NB4 (cell line): ENCODE measurements around the gene EPS15.

Experiments
- MAX ChIP-seq: IDR thresholded peaks from 2 replicates; pipeline ENCODE4 v1.6.1; 2011; ENCODE audit warnings: low read depth, low read length
- MYC ChIP-seq: IDR thresholded peaks from 2 replicates; pipeline ENCODE4 v1.6.1; 2011; ENCODE audit warnings: low read depth, low read length
- POLR2A ChIP-seq: IDR thresholded peaks from 2 replicates; pipeline ENCODE4 v1.6.1; 2011; ENCODE audit warnings: mild to moderate bottlenecking; ENCODE audit not compliant: insufficient read length; ENCODE audit errors: extremely low read depth
- TF ChIP-seq, protein P1 (sequence below): IDR thresholded peaks from one replicate; pipeline ENCODE4 v1.5.1; 2012; ENCODE audit warnings: low read depth, low read length

DNA sequence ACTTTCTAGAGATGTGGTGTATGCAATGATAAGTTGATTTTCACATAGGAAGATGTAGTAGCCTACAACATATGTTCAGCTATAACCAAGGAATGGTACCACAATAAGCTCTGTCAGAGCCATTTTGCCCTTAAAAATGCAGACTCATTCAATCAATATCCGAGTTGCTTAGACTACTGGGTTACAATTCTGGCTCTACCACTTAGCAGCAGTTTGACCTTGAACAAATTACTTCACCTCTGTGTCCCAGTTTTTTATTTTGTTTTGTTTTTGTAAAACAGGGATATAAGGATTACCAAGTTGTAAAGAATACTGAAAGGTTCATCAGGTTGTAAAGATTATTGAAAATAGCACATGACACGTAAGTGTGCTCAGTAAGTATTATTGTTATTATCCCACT lies 9.3 kb downstream of the EPS15 start:
- TF ChIP-seq, protein P1, sequence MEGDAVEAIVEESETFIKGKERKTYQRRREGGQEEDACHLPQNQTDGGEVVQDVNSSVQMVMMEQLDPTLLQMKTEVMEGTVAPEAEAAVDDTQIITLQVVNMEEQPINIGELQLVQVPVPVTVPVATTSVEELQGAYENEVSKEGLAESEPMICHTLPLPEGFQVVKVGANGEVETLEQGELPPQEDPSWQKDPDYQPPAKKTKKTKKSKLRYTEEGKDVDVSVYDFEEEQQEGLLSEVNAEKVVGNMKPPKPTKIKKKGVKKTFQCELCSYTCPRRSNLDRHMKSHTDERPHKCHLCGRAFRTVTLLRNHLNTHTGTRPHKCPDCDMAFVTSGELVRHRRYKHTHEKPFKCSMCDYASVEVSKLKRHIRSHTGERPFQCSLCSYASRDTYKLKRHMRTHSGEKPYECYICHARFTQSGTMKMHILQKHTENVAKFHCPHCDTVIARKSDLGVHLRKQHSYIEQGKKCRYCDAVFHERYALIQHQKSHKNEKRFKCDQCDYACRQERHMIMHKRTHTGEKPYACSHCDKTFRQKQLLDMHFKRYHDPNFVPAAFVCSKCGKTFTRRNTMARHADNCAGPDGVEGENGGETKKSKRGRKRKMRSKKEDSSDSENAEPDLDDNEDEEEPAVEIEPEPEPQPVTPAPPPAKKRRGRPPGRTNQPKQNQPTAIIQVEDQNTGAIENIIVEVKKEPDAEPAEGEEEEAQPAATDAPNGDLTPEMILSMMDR = no peak
- TF ChIP-seq POLR2A = no peak
- TF ChIP-seq MYC = no peak
- no peak for TF ChIP-seq MAX
